Measurements from ENCODE around the gene BUB1B. TPM values are rescaled to one million over a fixed set of nuclear protein-coding genes. Genes with fewer than 3 reads are reported as not detected.
"Not testable (repeated sequence)": the region's sequence is repeated elsewhere in the genome, so short reads cannot be mapped to it uniquely, and the experiment has no call there.

BUB1B gene
- total RNA-seq: 71.0 and 76.1 TPM in 2 replicates

- H3K27me3 Mint-ChIP-seq (ENCODE audit: insufficient read depth): no peaks in the 10 kb centered on the region
- no peaks in the 10 kb centered on the region for H3K9me3 Mint-ChIP-seq
- H3K4me1 Mint-ChIP-seq (ENCODE audit: low read depth): peaks cover 10% of the 10 kb centered on the region
- peak; percentile 93 for DNase-seq (ENCODE audit: low spot score)
- no peak within 1 kb of the TSS for H3K4me3 Mint-ChIP-seq
- no peak within 1 kb of the TSS for H3K27ac Mint-ChIP-seq
- H3K36me3 Mint-ChIP-seq (ENCODE audit: low read depth): peaks cover 8% of the 10 kb centered on the region
- intact Hi-C loops (cut with micrococcal nuclease): loop anchor here (1.0 to 5.0 kb wide), 9 partner anchors 36 to 280 kb away; partner anchors contain the start of genes BAHD1, EIF2AK4, INAFM2 and KNSTRN
Observed at GRCh38 chr15:40160689-40161688, at the start of gene BUB1B. Gene BUB1B, plus strand, starts transcription at chr15:40161069. Its CDS starts 152 bp downstream, at chr15:40161221.

- Mint-ChIP-seq H3K9me3 (no peaks in the 10 kb centered on the region), H3K27me3 (ENCODE audit: insufficient read depth) (peaks cover 12% of the 10 kb centered on the region), H3K27ac (no peak overlapping the region), H3K4me3 (no peak overlapping the region), H3K36me3 (ENCODE audit: low read depth) (peaks cover 3% of the 10 kb centered on the region), H3K4me1 (ENCODE audit: low read depth) (peaks cover 44% of the 10 kb centered on the region)
- no peak for DNase-seq (ENCODE audit: low spot score)
- intact Hi-C loops (cut with micrococcal nuclease): no loop called here
Observed at GRCh38 chr15:40111888-40112287, 49.0 kb upstream of the BUB1B start.

- Mint-ChIP-seq H3K27me3 (ENCODE audit: insufficient read depth) (peaks cover 12% of the 10 kb centered on the region), H3K27ac (no peak overlapping the region), H3K9me3 (no peaks in the 10 kb centered on the region)
Observed at GRCh38 chr15:40112789-40113188, 48.1 kb upstream of the BUB1B start.

GRCh38 chr15:40114218-40114617 is 46.7 kb upstream of the BUB1B start:
- DNase-seq (ENCODE audit: low spot score): no peak
- Mint-ChIP-seq H3K27ac (peak overlapping the region; percentile 62), H3K4me1 (ENCODE audit: low read depth) (peaks cover 26% of the 10 kb centered on the region), H3K27me3 (ENCODE audit: insufficient read depth) (peaks cover 16% of the 10 kb centered on the region), H3K36me3 (ENCODE audit: low read depth) (peaks cover 2% of the 10 kb centered on the region), H3K4me3 (no peak overlapping the region), H3K9me3 (no peaks in the 10 kb centered on the region)
- intact Hi-C loops (cut with micrococcal nuclease): no loop called here

More at GRCh38 chr15:40112789-40113188, 48.1 kb upstream of the BUB1B start:
- DNase-seq (ENCODE audit: low spot score): no peak
- intact Hi-C loops (cut with micrococcal nuclease): no loop called here
- peaks cover 37% of the 10 kb centered on the region for H3K4me1 Mint-ChIP-seq (ENCODE audit: low read depth)
- peaks cover 2% of the 10 kb centered on the region for H3K36me3 Mint-ChIP-seq (ENCODE audit: low read depth)
- no peak overlapping the region for H3K4me3 Mint-ChIP-seq

- H3K9me3 Mint-ChIP-seq; intact Hi-C loops (cut with micrococcal nuclease); H3K4me3 Mint-ChIP-seq; H3K27ac Mint-ChIP-seq; DNase-seq (ENCODE audit: low spot score); H3K36me3 Mint-ChIP-seq (ENCODE audit: low read depth): not testable (repeated sequence)
- Mint-ChIP-seq H3K4me1 (ENCODE audit: low read depth) (peaks cover 22% of the 10 kb centered on the region), H3K27me3 (ENCODE audit: insufficient read depth) (peaks cover 15% of the 10 kb centered on the region)
Observed at GRCh38 chr15:40115106-40115505, 45.8 kb upstream of the BUB1B start.

- H3K27ac Mint-ChIP-seq: peak overlapping the region; percentile 81
- intact Hi-C loops (cut with micrococcal nuclease): no loop called here
- no peaks in the 10 kb centered on the region for H3K9me3 Mint-ChIP-seq
- H3K36me3 Mint-ChIP-seq (ENCODE audit: low read depth): peaks cover 2% of the 10 kb centered on the region
- DNase-seq (ENCODE audit: low spot score): peak; percentile 61
- H3K4me1 Mint-ChIP-seq (ENCODE audit: low read depth): peaks cover 22% of the 10 kb centered on the region
- peak overlapping the region; percentile 45 for H3K4me3 Mint-ChIP-seq
- peaks cover 15% of the 10 kb centered on the region for H3K27me3 Mint-ChIP-seq (ENCODE audit: insufficient read depth)
Observed at GRCh38 chr15:40115670-40116093, 45.2 kb upstream of the BUB1B start.

GRCh38 chr15:40118473-40118872 is 42.4 kb upstream of the BUB1B start:
- Mint-ChIP-seq H3K4me1 (ENCODE audit: low read depth) (peaks cover 22% of the 10 kb centered on the region), H3K27me3 (ENCODE audit: insufficient read depth) (peaks cover 10% of the 10 kb centered on the region), H3K27ac (no peak overlapping the region), H3K4me3 (no peak overlapping the region), H3K9me3 (no peaks in the 10 kb centered on the region), H3K36me3 (ENCODE audit: low read depth) (no peaks in the 10 kb centered on the region)
- no peak for DNase-seq (ENCODE audit: low spot score)
- intact Hi-C loops (cut with micrococcal nuclease): no loop called here

GRCh38 chr15:40121911-40122638 is 38.8 kb upstream of the BUB1B start:
- Mint-ChIP-seq H3K27ac (no peak overlapping the region), H3K9me3 (no peaks in the 10 kb centered on the region)
- intact Hi-C loops (cut with micrococcal nuclease): no loop called here

GRCh38 chr15:40122989-40123388 is 37.9 kb upstream of the BUB1B start:
- intact Hi-C loops (cut with micrococcal nuclease); H3K4me3 Mint-ChIP-seq; H3K27ac Mint-ChIP-seq; DNase-seq (ENCODE audit: low spot score); H3K36me3 Mint-ChIP-seq (ENCODE audit: low read depth); H3K4me1 Mint-ChIP-seq (ENCODE audit: low read depth); H3K9me3 Mint-ChIP-seq; H3K27me3 Mint-ChIP-seq (ENCODE audit: insufficient read depth): not testable (repeated sequence)

More at GRCh38 chr15:40121911-40122638, 38.8 kb upstream of the BUB1B start:
- Mint-ChIP-seq H3K4me3 (no peak overlapping the region), H3K27me3 (ENCODE audit: insufficient read depth) (peaks cover 8% of the 10 kb centered on the region), H3K36me3 (ENCODE audit: low read depth) (no peaks in the 10 kb centered on the region), H3K4me1 (ENCODE audit: low read depth) (peaks cover under 1% of the 10 kb centered on the region)
- no peak for DNase-seq (ENCODE audit: low spot score)

- H3K4me1 Mint-ChIP-seq (ENCODE audit: low read depth); DNase-seq (ENCODE audit: low spot score); H3K9me3 Mint-ChIP-seq; H3K27ac Mint-ChIP-seq; H3K36me3 Mint-ChIP-seq (ENCODE audit: low read depth); H3K27me3 Mint-ChIP-seq (ENCODE audit: insufficient read depth); H3K4me3 Mint-ChIP-seq; intact Hi-C loops (cut with micrococcal nuclease): not testable (repeated sequence)
Observed at GRCh38 chr15:40123863-40124262, 37.0 kb upstream of the BUB1B start.

GRCh38 chr15:40124333-40124732 is 36.5 kb upstream of the BUB1B start:
- DNase-seq (ENCODE audit: low spot score); H3K27ac Mint-ChIP-seq; H3K4me3 Mint-ChIP-seq; H3K27me3 Mint-ChIP-seq (ENCODE audit: insufficient read depth); H3K9me3 Mint-ChIP-seq; intact Hi-C loops (cut with micrococcal nuclease); H3K36me3 Mint-ChIP-seq (ENCODE audit: low read depth); H3K4me1 Mint-ChIP-seq (ENCODE audit: low read depth): not testable (repeated sequence)

- intact Hi-C loops (cut with micrococcal nuclease); H3K27me3 Mint-ChIP-seq (ENCODE audit: insufficient read depth); H3K27ac Mint-ChIP-seq; H3K4me1 Mint-ChIP-seq (ENCODE audit: low read depth); DNase-seq (ENCODE audit: low spot score); H3K36me3 Mint-ChIP-seq (ENCODE audit: low read depth); H3K9me3 Mint-ChIP-seq; H3K4me3 Mint-ChIP-seq: not testable (repeated sequence)
Observed at GRCh38 chr15:40124807-40125285, 36.0 kb upstream of the BUB1B start.

- H3K36me3 Mint-ChIP-seq (ENCODE audit: low read depth): no peaks in the 10 kb centered on the region
- DNase-seq (ENCODE audit: low spot score): no peak
- H3K4me3 Mint-ChIP-seq: no peak overlapping the region
- no peaks in the 10 kb centered on the region for H3K4me1 Mint-ChIP-seq (ENCODE audit: low read depth)
- H3K9me3 Mint-ChIP-seq: no peaks in the 10 kb centered on the region
- intact Hi-C loops (cut with micrococcal nuclease): no loop called here
- peaks cover 3% of the 10 kb centered on the region for H3K27me3 Mint-ChIP-seq (ENCODE audit: insufficient read depth)
- H3K27ac Mint-ChIP-seq: no peak overlapping the region
Observed at GRCh38 chr15:40125950-40126349, 34.9 kb upstream of the BUB1B start.
